GM12872 (cell line): Measurements from ENCODE around the gene TSC2.

Source experiments
- TF ChIP-seq, protein P1 (sequence below): IDR thresholded peaks from 3 replicates; pipeline ENCODE4 v1.5.1; 2011; ENCODE audit warnings: low read depth, mild to moderate bottlenecking, low read length, moderate library complexity; ENCODE audit not compliant: insufficient read depth

Gene TSC2

DNA sequence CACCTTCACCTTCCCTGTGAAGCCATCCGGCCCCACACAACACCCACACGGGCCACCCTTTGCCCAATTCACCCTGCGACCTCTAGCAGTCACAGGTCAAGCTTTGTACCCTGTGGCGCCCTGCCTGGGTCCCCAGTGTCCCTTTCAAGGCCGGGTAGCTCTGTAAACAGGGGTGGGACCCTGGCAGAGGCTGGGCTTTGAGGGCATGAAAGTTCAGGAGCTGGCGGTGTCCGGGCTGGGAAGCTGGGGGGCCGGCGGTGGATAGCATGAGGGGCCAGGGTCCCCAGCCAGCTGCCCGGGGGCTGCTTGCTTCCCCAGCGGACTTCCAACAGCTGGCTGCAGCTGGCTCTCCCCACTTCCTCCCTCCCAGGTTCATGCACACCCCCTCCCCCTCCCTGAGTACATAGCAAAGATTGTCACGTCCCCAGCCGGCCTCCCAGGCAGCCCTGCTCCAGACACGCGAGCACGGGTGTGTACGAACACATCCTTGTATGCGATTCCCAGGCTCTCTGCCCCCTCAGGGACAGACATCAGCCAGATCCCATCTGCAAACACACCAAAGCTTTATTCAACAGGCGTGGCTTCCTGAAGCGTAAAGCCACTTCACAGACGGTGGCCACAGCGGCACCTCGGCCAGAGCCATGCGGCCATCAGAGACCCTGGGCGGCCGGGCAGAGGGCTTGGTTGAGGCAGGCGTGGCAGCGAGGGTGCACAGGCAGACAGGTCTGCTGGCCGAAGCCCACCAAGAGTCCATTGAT, 8.3 kb upstream of the TSC2 start:
- TF ChIP-seq, protein P1, sequence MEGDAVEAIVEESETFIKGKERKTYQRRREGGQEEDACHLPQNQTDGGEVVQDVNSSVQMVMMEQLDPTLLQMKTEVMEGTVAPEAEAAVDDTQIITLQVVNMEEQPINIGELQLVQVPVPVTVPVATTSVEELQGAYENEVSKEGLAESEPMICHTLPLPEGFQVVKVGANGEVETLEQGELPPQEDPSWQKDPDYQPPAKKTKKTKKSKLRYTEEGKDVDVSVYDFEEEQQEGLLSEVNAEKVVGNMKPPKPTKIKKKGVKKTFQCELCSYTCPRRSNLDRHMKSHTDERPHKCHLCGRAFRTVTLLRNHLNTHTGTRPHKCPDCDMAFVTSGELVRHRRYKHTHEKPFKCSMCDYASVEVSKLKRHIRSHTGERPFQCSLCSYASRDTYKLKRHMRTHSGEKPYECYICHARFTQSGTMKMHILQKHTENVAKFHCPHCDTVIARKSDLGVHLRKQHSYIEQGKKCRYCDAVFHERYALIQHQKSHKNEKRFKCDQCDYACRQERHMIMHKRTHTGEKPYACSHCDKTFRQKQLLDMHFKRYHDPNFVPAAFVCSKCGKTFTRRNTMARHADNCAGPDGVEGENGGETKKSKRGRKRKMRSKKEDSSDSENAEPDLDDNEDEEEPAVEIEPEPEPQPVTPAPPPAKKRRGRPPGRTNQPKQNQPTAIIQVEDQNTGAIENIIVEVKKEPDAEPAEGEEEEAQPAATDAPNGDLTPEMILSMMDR: no peak

DNA sequence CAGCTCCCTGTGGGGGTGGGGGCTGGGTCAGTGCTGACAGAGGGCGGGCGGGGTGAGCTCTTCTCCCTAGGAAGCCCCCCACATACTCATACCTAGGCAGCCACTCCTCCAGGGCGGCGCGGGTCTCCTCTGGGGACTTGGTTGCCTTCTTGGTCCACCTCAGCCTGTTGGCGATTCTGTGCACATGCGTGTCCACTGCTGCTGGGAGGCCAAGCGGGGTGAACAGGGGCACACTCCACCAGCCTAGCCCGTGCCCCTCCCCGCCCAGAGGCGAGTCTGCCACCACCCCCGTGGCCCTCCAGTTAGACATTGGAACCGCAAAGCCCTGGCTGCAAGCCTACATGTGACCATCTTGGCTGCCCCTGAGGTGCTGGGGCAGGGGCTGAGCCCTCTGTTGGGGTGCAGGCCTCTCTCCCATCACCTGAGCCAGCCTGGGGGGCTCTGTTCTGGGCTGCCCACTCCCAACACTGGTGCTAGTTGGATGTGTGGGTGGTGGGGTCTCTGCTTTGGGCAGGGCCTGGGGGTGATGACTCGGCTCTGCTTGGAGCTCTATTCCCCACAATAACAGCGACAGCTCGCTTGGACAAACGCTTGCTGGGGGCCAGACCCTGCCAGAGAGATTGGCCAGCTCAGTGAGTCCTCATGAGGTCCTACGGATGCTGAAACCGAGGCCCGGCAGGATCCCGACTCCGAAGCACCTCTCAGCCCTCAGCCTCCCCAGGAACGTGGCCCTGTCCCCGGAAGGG, 7.6 kb upstream of the TSC2 start:
- TF ChIP-seq, protein P1: no peak

DNA sequence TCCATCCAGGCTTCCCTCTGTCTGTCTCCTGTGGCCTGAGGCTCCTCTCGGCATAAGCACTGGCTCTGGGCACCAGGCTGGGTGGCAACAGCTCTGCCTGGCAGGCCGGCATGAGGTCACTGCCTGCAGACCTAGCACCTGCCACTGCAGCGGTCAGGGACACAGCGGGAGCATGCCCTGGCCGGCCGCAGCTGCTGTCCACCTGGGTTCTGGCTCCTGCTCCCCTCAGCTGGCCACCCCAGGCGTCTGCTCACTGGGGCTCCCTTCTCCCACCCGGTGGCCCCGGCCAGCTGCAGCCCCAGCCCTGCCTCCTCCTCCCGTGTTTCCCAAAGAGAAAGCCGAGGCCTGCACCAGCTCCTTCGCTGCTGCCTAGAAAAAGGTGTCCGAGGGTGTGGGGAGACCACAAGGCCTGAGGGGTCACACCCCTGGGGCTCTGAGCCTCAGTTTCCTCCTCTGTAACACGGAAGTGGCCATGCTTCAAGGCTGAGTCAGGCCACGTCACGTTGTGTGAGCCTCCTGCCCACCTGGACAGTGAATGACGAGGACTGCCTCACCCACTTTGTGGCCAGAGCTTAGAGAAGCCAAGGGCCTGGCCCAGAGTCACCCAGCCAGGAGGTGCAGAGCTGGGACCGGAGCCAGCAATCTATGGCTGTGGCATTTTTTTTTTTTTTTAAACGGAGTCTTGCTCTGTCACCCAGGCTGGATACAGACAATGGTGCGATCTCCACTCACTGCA, 6.8 kb upstream of the TSC2 start:
- TF ChIP-seq, protein P1: no peak

DNA sequence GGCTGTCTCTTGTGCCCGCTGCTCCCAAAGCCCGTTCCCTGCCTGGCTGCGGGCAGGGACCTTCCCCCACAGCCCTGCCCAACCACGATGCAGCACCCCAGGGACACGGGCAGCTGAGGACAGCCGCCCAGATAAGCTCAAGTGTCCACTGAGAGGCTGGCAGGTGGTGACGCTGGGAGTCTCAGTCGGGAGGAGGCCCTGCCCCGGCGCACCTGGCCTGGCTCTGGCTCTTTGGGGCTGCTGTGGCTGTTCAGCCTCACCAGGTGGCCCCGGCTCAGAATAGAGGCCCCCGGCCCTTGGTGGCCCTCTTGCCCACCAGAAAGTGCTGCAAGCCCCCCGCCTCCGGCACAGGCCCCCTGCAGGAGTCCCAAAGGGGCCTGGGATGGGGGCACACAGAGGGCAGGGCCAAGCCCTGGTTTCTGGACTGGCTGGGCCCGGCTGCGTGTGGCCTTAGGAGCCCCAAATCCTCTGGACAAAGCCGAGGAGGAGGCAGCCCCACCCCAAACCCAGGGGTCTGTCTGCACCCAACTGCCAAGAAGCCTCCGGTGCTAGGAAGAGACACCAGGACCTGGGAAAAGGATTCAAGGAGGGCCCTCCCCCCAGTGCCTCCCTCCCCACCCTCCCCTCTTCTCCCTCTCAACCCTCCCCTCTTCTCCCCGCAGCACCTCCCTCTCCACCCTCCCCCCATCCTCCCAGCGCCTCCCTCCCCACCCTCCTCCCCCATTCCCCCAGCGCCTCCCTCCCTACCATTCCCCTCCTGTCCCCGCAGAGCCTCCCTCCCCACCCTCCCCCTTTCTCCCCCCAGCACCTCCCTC, 5.4 kb upstream of the TSC2 start:
- TF ChIP-seq, protein P1: no peak

DNA sequence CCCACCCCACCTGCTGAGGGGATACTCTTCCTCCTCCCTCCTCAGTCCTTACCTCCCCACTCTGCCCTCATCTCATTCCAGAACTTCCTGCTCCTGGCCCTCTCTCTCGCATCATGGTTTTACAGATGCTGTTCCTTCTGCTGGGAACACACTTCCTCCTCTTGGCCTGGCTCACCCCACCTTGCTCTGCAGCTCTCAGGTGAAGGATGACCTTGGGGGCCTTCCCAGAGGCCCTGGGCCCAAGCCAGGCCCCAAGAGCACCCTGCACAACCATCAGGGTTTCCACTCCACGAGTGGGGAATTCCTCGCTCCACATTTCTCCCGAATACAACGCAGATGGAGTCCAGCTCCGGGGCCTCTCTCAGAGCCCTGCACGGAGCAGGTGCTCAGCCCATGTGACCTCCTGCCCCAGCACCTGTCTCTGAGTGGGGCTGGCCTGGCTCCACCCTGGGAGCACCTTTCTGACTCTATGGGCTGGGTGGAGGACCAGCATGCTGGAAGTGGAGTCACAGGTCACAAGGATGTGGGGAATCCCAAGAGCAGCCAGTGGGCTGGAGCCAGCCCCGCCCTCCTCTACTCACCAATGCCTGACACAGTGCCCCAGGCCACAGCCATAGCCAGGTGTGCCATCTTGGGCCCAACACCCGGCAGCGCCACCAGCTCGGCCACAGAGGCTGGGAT, 4.7 kb upstream of the TSC2 start:
- TF ChIP-seq, protein P1: no peak

DNA sequence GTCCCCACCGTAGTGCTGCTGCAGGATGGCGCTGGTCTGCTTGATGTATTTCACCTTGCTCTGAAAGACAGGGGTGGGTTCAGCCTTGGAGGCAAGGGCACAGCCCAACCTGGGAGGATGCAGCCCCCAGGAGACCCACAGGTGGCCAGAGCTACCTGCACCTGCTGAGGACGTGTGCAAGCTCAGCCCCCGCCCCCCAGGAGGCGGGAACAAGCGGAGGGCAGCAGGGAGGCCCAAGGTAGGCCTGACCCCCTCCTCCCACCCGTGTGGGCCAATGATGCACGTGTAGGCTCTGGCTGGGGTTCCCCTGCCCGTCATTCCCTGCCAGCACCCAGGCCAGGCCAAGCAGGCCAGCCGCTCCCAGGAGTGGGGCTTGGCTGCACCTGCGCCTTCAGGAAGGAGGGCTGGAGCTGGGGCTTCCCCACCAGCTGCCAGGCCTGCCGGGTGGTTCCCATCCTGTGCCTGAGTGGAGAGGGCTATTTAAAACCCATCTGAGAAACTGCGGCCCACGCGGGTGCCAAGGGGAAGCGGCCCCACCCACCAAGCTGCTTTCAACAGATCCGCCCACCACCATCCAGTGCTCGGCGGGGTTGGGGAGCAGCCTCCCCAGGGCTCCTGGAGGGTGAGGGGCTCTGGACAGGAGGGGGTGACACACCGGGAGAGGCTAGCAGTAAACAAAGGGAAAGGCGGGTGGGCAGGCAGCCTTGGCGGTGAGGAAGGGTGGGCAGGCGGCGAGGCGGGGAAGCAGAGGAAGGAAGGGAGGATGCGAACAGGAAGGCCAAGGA, 3.9 kb upstream of the TSC2 start:
- TF ChIP-seq, protein P1: no peak
